HG02610 (cell line): ENCODE results near the gene SLC9A8.
"Not testable (repeated sequence)": the region's sequence is repeated elsewhere in the genome, so short reads cannot be mapped to it uniquely, and the experiment has no call there.

Experiments used
- ATAC-seq: cut with Tn5 transposase; IDR thresholded peaks from one replicate; pipeline ENCODE4 v1.9.1; 2021; ENCODE audit warnings: mild to moderate bottlenecking, moderate library complexity; ENCODE audit not compliant: unreplicated experiment

SLC9A8 gene

GRCh38 chr20:49891476-49892110 lies 79.0 kb downstream of the SLC9A8 start:
- ATAC-seq, result no peak

- no peak for ATAC-seq
Measured at GRCh38 chr20:49892260-49892659, 79.6 kb downstream of the SLC9A8 start.

- no peak for ATAC-seq
Measured at GRCh38 chr20:49892817-49893216, 80.2 kb downstream of the SLC9A8 start.

- ATAC-seq, result no peak
Measured at GRCh38 chr20:49893242-49894072, 80.8 kb downstream of the SLC9A8 start.

GRCh38 chr20:49894073-49894470 lies 81.4 kb downstream of the SLC9A8 start:
- ATAC-seq, result no peak

- not testable (repeated sequence) for ATAC-seq
Measured at GRCh38 chr20:49895474-49896093, 83.0 kb downstream of the SLC9A8 start.

- ATAC-seq, result no peak
Measured at GRCh38 chr20:49896204-49896603, 83.6 kb downstream of the SLC9A8 start.

GRCh38 chr20:49899541-49900383 lies 87.1 kb downstream of the SLC9A8 start:
- no peak for ATAC-seq

- no peak for ATAC-seq
Measured at GRCh38 chr20:49901588-49901987, 89.0 kb downstream of the SLC9A8 start.

GRCh38 chr20:49904440-49905214 lies 92.0 kb downstream of the SLC9A8 start:
- ATAC-seq, result no peak

GRCh38 chr20:49905415-49906091 lies 92.9 kb downstream of the SLC9A8 start:
- ATAC-seq, result no peak

- ATAC-seq, result no peak
Measured at GRCh38 chr20:49906101-49906604, 93.5 kb downstream of the SLC9A8 start.

- no peak for ATAC-seq
Measured at GRCh38 chr20:49906615-49907154, 94.1 kb downstream of the SLC9A8 start.

- ATAC-seq, result no peak
Measured at GRCh38 chr20:49907405-49908257, 95.0 kb downstream of the SLC9A8 start.

GRCh38 chr20:49908258-49908565 lies 95.6 kb downstream of the SLC9A8 start:
- no peak for ATAC-seq

- ATAC-seq, result no peak
Measured at GRCh38 chr20:49909499-49910339, 97.1 kb downstream of the SLC9A8 start.

GRCh38 chr20:49910340-49910706 lies 97.7 kb downstream of the SLC9A8 start:
- ATAC-seq, result no peak
